ENCODE results near the gene CTSZ. TPM values are rescaled to one million over a fixed set of nuclear protein-coding genes. Genes with fewer than 3 reads are reported as not detected.

The CTSZ gene
- total and polyA plus RNA-seq, 10 of the 15 experiments (the other 5 are each of a cell fraction or from before 2014, with no cell fraction given) = 6.0 to 301 (median 154) TPM

DNA sequence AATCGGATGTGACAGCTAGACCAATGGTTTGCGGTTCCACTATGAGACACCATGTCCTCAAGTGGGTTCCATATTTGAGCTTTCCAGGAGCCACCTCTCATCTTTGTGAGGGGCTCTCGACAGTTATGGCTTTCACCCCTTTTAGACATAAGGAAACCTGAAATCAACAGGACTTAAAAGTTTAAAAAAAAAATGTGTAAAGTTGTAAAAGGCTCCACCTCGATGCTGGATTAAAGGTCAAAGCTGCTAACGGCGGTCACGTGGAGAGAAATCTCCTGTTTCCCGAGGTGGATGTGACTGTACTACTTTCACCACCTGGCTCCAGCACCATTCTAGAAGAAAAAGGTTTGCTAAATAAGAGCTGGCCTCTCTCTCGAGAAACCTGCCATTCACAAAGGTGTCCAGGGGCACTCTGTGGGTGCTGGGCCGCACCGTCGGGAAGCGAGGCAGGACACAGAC lies 24.5 kb upstream of the CTSZ start:
- Histone ChIP-seq H3K4me1 (ENCODE audit: control insufficient read depth, insufficient read depth, low read length) (no peaks in the 10 kb centered on the region; the same call in 1 of the 2 replicates), H3K9ac (ENCODE audit: control insufficient read depth, insufficient read depth, low read length) (peak overlapping the region; percentile 78), H4K20me1 (ENCODE audit: control insufficient read depth, insufficient read depth) (no peaks in the 10 kb centered on the region), H3K27ac (ENCODE audit: control insufficient read depth, insufficient read depth) (peak overlapping the region; percentile 90), H3K4me3 (peak overlapping the region; percentile 85), H3K36me3 (ENCODE audit: control insufficient read depth in 2 of 2, insufficient read depth in 2 of 2, low read length in 1 of 2) (peaks cover 6 to 12% of the 10 kb centered on the region in 2 experiments), H3K27me3 (replicated peaks in 1 of 2; ENCODE audit: control insufficient read depth in 2 of 2, insufficient read depth in 2 of 2, low read length in 1 of 2) (no peaks in the 10 kb centered on the region), H3K4me2 (ENCODE audit: control insufficient read depth, insufficient read depth) (peak overlapping the region; percentile 95), H2AFZ (ENCODE audit: control insufficient read depth, low read depth, low read length) (peak overlapping the region; percentile 66), H3K9me3 (replicated peaks; ENCODE audit: control insufficient read depth, insufficient read depth, low read length) (no peaks in the 10 kb centered on the region), H3K79me2 (ENCODE audit: control insufficient read depth, insufficient read depth, low read length) (peaks cover 60% of the 10 kb centered on the region)
- in situ Hi-C loops (cut with MboI) (no loop called here), intact Hi-C loops (cut with micrococcal nuclease; ENCODE audit: unreplicated experiment) (loop anchor here (1.0 to 10.0 kb wide), 5 partner anchors 24 to 377 kb away; partner anchors contain the start of genes CTSZ, NELFCD and STX16)
- peak; percentile 29 for ATAC-seq
- TF ChIP-seq RCOR1 (conservative IDR thresholded peaks at IDR 0.05; ENCODE audit: low read depth, low read length) (no peak), RUNX3 (IDR thresholded peaks at IDR 0.05; ENCODE audit: low read length) (peak; percentile 63; the same call in 1 of the 2 replicates), RAD51 (IDR thresholded peaks at IDR 0.05) (peak; percentile 52; the same call in 1 of the 2 replicates), HCFC1 (IDR thresholded peaks at IDR 0.05; ENCODE audit: low read length) (no peak), CBX5 (IDR thresholded peaks at IDR 0.05; ENCODE audit: low read depth) (0 out of 2 replicates have a peak, but pooled peaks have one; percentile 3), TAF1 (IDR thresholded peaks at IDR 0.05; ENCODE audit: borderline replicate concordance, low read depth, low read length) (no peak), POLR2A (IDR thresholded peaks at IDR 0.05; ENCODE audit: low read depth, low read length) (no peak), PML (IDR thresholded peaks at IDR 0.05; ENCODE audit: low read length) (peak; percentile 21), EP300 (IDR thresholded peaks at IDR 0.05; ENCODE audit: borderline replicate concordance in 1 of 2, control insufficient read depth in 1 of 2, low read depth in 2 of 2, low read length in 2 of 2) (no peak)
- TF ChIP-seq, protein P1, sequence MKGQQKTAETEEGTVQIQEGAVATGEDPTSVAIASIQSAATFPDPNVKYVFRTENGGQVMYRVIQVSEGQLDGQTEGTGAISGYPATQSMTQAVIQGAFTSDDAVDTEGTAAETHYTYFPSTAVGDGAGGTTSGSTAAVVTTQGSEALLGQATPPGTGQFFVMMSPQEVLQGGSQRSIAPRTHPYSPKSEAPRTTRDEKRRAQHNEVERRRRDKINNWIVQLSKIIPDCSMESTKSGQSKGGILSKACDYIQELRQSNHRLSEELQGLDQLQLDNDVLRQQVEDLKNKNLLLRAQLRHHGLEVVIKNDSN (IDR thresholded peaks at IDR 0.05; ENCODE audit: borderline replicate concordance, extremely low read length, insufficient read depth, low read depth, low read length) = peak; percentile 50
- TF ChIP-seq, protein P2, sequence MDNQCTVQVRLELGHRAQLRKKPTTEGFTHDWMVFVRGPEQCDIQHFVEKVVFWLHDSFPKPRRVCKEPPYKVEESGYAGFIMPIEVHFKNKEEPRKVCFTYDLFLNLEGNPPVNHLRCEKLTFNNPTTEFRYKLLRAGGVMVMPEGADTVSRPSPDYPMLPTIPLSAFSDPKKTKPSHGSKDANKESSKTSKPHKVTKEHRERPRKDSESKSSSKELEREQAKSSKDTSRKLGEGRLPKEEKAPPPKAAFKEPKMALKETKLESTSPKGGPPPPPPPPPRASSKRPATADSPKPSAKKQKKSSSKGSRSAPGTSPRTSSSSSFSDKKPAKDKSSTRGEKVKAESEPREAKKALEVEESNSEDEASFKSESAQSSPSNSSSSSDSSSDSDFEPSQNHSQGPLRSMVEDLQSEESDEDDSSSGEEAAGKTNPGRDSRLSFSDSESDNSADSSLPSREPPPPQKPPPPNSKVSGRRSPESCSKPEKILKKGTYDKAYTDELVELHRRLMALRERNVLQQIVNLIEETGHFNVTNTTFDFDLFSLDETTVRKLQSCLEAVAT (IDR thresholded peaks at IDR 0.05) = 0 out of 2 replicates have a peak, but pooled peaks have one; percentile 6
- 2% methylated on average over 13 of the region's 13 CpGs for WGBS (ENCODE audit: insufficient coverage, insufficient replicate concordance, low lambda C conversion rate, missing lambda C conversion rate)
- ChIA-PET CTCF (interaction anchor here (0.9 to 1.9 kb wide), 6 partner anchors 11 to 381 kb away, joined by 3 to 5 read pairs (median 3); partner anchors contain the start of genes PRELID3B and STX16), POLR2A (interaction anchor here (0.8 to 6.0 kb wide), 9 partner anchors 11 to 142 kb away, joined by 3 to 40 read pairs (median 9); partner anchors contain the start of genes NELFCD, PRELID3B and TUBB1), SMC1A (ENCODE audit: uncharacterized antibody, unreplicated experiment) (interaction anchor here (0.6 to 2.0 kb wide), 14 partner anchors 10 to 162 kb away, joined by 3 to 22 read pairs (median 4); no protein-coding TSS in a partner anchor), RAD21 (ENCODE audit: unreplicated experiment) (interaction anchor here (1.0 to 2.5 kb wide), 12 partner anchors 9 to 381 kb away, joined by 3 to 19 read pairs (median 9); partner anchors contain the start of genes NELFCD and STX16)
- no TSS peak for BruUV-seq (replicated peaks)
- no peak for DNase-seq (ENCODE audit: low read depth, low spot score)
- no peak for FAIRE-seq

Measured in GM12878 (cell line).